Measurements from ENCODE around the gene DNAH6.
"Not testable (repeated sequence)": the region's sequence is repeated elsewhere in the genome, so short reads cannot be mapped to it uniquely, and the experiment has no call there.

The DNAH6 gene

DNA sequence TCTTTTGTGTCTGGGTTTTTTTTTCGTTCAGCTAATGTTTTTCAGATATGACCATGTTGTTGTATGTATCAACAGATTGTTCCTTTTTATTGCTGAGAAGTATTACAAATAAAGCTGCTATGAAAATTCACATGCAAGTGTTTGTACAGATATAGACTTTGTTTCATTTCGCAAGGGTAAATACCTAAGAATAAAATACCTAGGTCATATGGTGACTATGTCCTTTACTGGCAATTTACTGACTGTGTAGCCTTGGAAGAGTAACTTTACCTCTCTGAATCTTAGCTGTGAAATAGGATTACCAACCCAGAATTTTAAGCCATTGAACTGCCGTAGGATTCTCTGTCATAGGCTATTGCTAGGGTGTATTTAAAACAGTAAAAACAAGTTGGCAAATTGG, 19.0 kb upstream of the DNAH6 start:
- no peak for DNase-seq (ENCODE audit: low read depth, low spot score)

DNA sequence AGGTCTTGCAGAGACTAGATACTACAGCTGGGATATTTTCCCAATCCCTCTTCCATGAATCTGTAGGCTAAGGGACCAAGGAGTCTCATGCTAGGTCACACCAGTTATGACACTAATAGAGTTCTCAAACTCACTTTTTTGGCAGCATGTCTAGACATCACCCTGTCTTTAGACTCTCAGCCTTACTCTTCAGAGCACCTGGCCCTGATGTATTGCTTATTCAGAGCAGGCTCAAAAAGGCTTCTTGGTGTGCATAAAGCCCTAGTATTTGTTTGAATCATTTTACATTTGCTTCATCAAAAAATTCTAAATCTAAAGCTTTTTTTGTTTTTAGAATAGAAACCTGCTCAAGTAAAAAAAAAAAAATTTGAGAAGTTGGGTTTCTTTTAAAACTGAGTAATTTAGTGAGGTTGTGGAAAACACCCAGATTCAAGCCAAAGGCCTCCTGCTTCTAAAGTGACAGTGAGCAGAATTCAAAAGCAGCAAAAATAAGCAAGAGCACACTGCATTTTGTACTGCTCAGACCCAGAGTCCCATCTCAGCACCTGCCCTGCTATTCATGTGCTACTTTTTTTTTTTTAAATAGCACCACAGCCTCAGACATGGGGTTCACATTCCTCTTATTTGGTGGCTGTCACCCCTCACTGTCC, 18.0 kb upstream of the DNAH6 start:
- DNase-seq (ENCODE audit: low read depth, low spot score): no peak

DNA sequence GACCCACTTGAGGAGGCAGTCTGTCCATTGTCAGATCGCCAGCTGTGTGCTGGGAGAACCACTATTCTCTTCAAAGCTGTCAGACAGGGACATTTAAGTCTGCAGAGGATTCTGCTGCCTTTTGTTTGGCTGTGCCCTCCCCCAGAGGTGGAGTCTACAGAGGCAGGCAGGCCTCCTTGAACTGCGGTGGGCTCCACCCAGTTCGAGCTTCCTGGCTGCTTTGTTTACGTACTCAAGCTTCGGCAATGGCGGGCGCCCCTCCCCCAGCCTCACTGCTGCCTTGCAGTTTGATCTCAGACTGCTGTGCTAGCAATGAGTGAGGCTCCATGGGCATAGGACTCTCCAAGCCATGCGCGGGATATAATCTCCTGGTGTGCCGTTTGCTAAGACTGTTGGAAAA, 5.3 kb upstream of the DNAH6 start:
- not testable (repeated sequence) for DNase-seq (ENCODE audit: low read depth, low spot score)

- DNase-seq (ENCODE audit: low read depth, low spot score): no peak
Observed at GRCh38 chr2:84515788-84516187, 510 bp upstream of the DNAH6 start.

DNA sequence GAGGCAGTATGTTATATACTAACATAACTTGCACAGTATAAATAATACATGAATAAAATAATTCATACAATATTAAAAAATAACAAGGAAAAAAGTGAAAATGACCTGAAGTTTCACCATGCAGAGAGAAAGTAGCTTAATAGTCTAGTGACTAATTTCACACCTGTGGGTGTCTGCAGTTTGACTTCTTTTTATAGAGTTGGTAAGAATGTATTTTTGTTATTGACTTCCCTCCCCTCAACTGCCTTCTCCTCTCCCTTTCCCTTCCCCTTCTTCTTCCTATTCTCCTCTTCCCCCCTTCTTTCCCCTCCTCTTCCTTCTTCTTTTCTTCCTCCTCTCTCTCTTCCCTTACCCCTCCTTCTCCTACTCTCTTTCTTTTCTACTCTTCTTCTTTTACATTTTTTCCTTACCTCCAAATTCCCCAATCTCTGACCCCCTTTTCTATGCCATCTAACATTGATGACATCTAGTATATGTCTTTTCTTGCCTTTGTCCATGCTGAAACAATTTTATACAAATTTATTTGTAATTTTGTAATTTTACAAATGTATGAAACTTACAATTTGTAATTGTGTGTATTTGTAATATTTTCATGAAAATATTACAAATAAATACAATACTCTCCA, 3.1 kb downstream of the DNAH6 start:
- no peak for DNase-seq (ENCODE audit: low read depth, low spot score)

GRCh38 chr2:84526562-84526961, 10.3 kb downstream of the DNAH6 start:
- peak; percentile 10 for DNase-seq (ENCODE audit: low read depth, low spot score)

- peak; percentile 5 for DNase-seq (ENCODE audit: low read depth, low spot score)
Observed at GRCh38 chr2:84527137-84528129, 11.1 kb downstream of the DNAH6 start.

DNA sequence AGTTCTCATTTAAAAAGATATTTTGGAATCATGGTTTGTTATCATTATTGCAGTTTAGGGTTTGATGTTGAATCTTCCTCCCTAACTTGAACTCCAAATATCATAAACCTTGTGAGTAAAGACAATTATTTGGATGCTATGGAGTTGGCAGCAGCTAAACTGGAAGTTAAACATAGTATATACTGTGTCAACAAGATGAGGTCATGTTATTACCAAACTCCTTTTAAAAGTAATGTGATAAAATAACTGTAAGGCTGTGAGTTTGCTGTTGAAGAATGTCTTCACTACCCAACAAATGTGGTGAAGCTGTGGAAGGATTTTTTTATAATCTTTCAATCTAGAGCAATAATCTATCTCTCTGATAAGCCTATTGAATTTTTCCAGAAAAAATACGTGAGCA, 16.0 kb downstream of the DNAH6 start:
- DNase-seq (ENCODE audit: low read depth, low spot score): no peak

DNA sequence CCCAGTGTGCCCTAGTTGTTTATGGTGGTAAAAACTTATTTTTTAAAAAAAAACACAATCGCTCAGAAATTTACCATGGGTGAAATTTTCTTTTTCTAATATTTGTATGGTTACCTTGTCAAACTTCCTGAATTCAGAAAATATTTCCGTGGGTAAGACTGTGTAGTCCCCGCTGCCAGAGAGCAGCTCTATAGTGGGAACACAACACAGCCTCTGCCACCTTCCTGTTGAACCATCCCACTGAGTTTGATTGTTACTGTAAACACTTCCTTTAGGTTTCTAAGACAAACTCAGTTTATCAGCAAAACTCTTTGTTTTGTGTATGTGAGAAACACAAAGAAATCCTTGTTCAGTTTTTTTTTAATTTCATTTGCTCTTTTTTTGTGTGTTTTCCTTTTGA, 17.9 kb downstream of the DNAH6 start:
- DNase-seq (ENCODE audit: low read depth, low spot score): no peak

DNA sequence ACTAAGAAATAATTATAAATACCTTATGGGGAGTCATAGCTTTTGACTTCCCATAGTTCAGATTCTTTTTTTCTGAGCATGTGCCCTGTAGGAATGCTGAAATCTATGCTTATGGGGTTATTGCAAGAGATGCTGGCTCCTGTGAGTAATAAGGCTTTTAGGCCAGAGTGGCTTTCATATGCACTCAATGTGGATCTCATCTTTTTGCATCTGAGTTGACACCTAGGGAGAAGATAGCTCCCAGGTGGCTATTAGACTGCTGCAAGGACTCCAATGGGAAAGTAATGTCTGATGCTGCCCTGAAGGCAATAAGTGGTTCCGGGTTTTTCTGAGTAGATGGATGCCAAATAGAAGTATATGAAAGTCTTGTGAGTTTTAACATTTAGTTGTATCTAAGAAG, 21.0 kb downstream of the DNAH6 start:
- DNase-seq (ENCODE audit: low read depth, low spot score): no peak

GRCh38 chr2:84539729-84540128, 23.4 kb downstream of the DNAH6 start:
- DNase-seq (ENCODE audit: low read depth, low spot score): no peak

DNA sequence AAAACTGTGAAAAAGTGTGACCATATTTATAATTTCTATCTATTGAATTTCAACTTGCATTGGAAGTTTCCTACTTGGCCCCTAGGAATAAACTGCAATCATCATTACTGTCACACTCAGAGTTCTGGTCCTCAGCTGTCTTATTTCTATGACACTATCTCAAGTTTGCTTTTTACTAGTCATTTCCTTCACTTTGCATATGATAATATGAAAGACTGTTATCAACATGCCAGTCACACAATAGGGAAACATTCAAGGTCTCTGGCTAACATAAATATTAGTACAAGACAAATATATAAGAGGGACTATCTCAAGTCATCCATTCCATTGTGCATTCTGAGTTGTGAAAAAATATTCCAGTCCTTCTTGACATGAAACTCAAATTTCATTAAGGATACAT, 28.7 kb downstream of the DNAH6 start:
- no peak for DNase-seq (ENCODE audit: low read depth, low spot score)

DNA sequence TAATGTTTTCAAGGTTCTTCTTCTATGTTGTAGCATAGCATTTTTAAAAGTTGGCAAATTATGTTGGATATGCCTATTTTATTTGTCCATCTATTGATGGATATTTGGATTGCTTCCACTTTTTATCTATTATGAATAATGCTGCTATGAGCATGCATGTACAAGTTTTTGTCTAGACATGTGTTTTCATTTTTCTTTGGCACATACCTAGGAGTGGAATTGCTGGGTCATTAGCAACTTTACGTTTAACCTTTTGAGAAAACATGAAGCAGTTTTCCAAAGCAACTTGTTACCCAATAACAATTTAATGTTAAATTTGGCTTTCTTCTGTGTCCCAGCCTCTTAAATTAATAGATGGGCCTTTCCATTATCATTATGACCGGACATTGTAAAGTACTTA, 30.3 kb downstream of the DNAH6 start:
- no peak for DNase-seq (ENCODE audit: low read depth, low spot score)

DNA sequence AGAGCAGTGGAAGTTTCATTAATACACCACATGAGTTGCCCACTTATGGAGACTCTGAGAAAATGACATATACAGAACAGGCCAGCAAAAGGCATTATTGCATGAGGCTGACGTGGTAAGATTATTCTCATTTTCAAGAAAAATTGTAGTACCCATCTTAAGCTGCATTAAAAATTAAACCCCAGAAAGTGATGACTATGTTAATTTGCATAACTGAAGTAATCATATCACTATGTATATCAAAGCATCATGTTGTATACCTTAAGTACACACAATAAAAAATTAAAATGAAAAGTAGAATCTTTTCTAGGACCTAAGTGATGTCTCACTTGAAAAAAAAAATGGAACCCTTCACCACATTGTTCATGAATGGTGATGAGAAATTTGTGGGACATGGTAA, 32.0 kb downstream of the DNAH6 start:
- no peak for DNase-seq (ENCODE audit: low read depth, low spot score)

DNA sequence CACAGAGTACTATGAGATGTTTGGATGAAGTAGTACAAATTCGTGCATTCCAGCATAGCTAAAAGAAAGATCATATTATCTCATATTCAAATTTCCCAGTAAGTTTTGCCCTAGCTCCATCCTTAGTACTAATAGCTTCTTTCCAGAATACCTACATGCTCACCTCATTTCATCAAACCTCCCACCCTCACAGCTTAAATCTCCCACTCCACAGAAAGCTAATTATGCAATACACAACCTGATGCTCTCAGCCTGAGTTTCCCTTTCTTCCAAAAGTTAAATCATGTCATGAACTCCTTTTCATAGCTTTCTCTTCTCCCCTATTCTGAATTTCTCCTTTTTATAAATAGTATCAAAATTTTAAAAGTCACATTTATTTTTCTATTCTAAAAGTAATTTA, 34.6 kb downstream of the DNAH6 start:
- DNase-seq (ENCODE audit: low read depth, low spot score): no peak

- DNase-seq (ENCODE audit: low read depth, low spot score): not testable (repeated sequence)
Observed at GRCh38 chr2:84551526-84551925, 35.2 kb downstream of the DNAH6 start.

DNA sequence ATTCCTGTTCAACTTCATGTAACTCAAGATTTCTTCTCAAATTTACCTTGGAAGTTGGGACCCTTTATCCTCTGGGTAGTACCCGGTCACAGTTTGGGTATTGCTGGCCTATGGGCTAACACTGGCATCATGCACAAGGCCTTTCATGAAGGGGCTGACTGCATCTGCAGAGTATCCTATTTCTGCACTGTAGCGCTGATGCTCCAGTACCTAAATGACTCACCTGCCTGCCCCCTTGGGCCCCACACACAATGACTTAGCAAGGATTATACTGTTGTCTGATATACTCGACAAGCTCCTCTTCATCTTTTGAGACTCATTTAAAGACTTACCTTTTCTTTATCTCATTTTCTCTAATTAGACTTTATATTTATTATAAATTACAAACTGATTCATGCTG, 39.9 kb downstream of the DNAH6 start:
- DNase-seq (ENCODE audit: low read depth, low spot score): no peak

- DNase-seq (ENCODE audit: low read depth, low spot score): no peak
Observed at GRCh38 chr2:84559838-84560237, 43.5 kb downstream of the DNAH6 start.

DNA sequence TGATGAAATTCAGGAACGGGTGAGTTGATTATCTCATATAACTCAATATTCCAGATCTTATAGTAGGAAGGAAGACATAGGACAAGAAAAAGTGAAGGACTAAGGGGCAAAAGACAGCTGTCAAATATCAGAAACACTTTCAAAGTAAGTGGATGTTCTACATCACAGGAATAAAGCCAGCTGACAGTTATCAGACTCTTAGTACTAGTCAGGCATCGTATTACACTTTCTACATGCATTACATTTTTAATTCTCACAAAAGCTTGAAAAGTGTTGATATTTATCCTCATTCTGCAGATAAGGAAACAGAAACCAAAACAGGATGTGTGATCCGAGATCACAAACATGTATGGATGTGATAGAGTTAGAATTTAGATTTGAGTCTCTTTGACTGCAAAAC, 63.4 kb downstream of the DNAH6 start:
- DNase-seq (ENCODE audit: low read depth, low spot score): no peak

- no peak for DNase-seq (ENCODE audit: low read depth, low spot score)
Observed at GRCh38 chr2:84603911-84604310, 87.6 kb downstream of the DNAH6 start.

GRCh38 chr2:84613082-84613481, 96.8 kb downstream of the DNAH6 start:
- no peak for DNase-seq (ENCODE audit: low read depth, low spot score)

GRCh38 chr2:84619794-84620371, 103.6 kb downstream of the DNAH6 start:
- no peak for DNase-seq (ENCODE audit: low read depth, low spot score)
